Pancreas (tissue), 10 donors: Measurements from ENCODE around the gene TCF7L1. TPM values are rescaled to one million over a fixed set of nuclear protein-coding genes. Genes with fewer than 3 reads are reported as not detected.

Experiments used
- ATAC-seq, 4 donors: fragments of 200-7000 bp; cut with Tn5 transposase; one replicate each; pipeline versions ENCODE4 v1.8.0 to v1.9.1; 2020; ENCODE audit warnings: mild to moderate bottlenecking in 4 of 4, moderate library complexity in 4 of 4
- DNase-seq, 6 donors: peaks; one replicate each; pipeline ENCODE4 v3.0.0-alpha.2; 2020
- FAIRE-seq: peaks from 2 replicates; lab custom pipeline; 2012; peaks lifted over from hg19 to GRCh38; lab: Jason Lieb, UNC
- H3K27ac ChIP-seq, 4 donors: fragments of 200-600 bp; sonication (generic); 1 replicate in 3 of 4; 2 replicates in 1 of 4; pipeline versions ENCODE4 v1.5.0 to v1.8.0; 2020
- H3K27me3 ChIP-seq, 4 donors: fragments of 200-600 bp; one replicate each; pipeline ENCODE4 v1.8.0; 2021
- H3K36me3 ChIP-seq, 3 donors: fragments of 200-600 bp; sonication (generic) in 1 of 3; one replicate each; pipeline versions ENCODE4 v1.5.0 to v1.8.0; 2020 to 2021
- H3K4me1 ChIP-seq, 3 donors: fragments of 200-600 bp; one replicate each; pipeline ENCODE4 v1.8.0; 2021
- H3K4me3 ChIP-seq, 4 donors: fragments of 200-600 bp; sonication (generic) in 2 of 4; one replicate each; pipeline versions ENCODE4 v1.5.0 to v1.8.0; 2020 to 2021
- H3K9me3 ChIP-seq, 4 donors: fragments of 200-600 bp; one replicate each; pipeline ENCODE4 v1.8.0; 2021
- WGBS, 2 donors: extraction: QIAGEN DNeasy Blood & Tissue Kit; methylation state at CpG; one replicate each; pipeline ENCODE4 v1.1.7; 2013; 5-methylcytosine and 5-hydroxymethylcytosine counted together
- intact Hi-C, 3 donors: fragments of 100-400 bp; cut with DNase I; formaldehyde crosslinking; loops; one replicate each; pipeline versions ENCODE4 v1.11.1 to v1.14.2; 2022
- polyA plus RNA-seq, 2 donors: library from polyadenylated mRNA; stranded (reverse); fragments of 200-250 nt; gene quantifications; one replicate each; pipeline ENCODE4 v1.2.3, GENCODE V29; 2013
- total RNA-seq, 6 donors: library from RNA; stranded (reverse); fragmentation: NEBNext Ultra II Directional in 4 of 6; extraction: Animal tissue kit (Norgen Biotek cat#: 25700) in 4 of 6; gene quantifications; one replicate each; pipeline versions ENCODE4 v1.2.1 to v1.2.4, GENCODE V29; 2021 to 2023
- TF ChIP-seq, protein P1 (sequence below), 4 donors: fragments of 200-600 bp; sonication (generic) in 3 of 4; IDR thresholded peaks; one replicate each; pipeline versions ENCODE4 v1.5.0 to v1.8.0; 2021; ENCODE audit warnings: antibody characterized with exemption in 4 of 4
- donor health status: healthy with polysubstance abuse.
- donor health status: DM: no; HTN: no; CAD: no; lungs with moderate emphysema.
- donor health status: DM: no; HTN: no; CAD: no.
- donor health status: control.
- donor health status: control.
- donor health status: Bipolar disorder and iron deficiency.
- donor health status: DM: yes; HTN: yes; CAD: no.
- donor health status: DM: no; HTN: no; CAD: no.
- donor health status: DM: no; HTN: no; CAD: no.
- donor health status: DM: yes; HTN: yes; CAD: no.

Gene TCF7L1
- total and polyA plus RNA-seq, 8 donors: 1.1 to 4.0 (median 1.8) TPM

GRCh38 chr2:85226783-85227182 is 93.6 kb downstream of the TCF7L1 start:
- Histone ChIP-seq H3K36me3 (no peaks in the 10 kb centered on the region), H3K27ac (no peak overlapping the region), H3K4me3 (no peak overlapping the region), H3K27me3 (no peaks in the 10 kb centered on the region), H3K4me1 (no peaks in the 10 kb centered on the region), H3K9me3 (no peaks in the 10 kb centered on the region)
- 93 to 95% methylated on average over 8 of the region's 8 CpGs for WGBS, 2 donors
- FAIRE-seq (no peak), ATAC-seq (no peak), DNase-seq (no peak)
- TF ChIP-seq, protein P1, sequence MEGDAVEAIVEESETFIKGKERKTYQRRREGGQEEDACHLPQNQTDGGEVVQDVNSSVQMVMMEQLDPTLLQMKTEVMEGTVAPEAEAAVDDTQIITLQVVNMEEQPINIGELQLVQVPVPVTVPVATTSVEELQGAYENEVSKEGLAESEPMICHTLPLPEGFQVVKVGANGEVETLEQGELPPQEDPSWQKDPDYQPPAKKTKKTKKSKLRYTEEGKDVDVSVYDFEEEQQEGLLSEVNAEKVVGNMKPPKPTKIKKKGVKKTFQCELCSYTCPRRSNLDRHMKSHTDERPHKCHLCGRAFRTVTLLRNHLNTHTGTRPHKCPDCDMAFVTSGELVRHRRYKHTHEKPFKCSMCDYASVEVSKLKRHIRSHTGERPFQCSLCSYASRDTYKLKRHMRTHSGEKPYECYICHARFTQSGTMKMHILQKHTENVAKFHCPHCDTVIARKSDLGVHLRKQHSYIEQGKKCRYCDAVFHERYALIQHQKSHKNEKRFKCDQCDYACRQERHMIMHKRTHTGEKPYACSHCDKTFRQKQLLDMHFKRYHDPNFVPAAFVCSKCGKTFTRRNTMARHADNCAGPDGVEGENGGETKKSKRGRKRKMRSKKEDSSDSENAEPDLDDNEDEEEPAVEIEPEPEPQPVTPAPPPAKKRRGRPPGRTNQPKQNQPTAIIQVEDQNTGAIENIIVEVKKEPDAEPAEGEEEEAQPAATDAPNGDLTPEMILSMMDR (IDR thresholded peaks at IDR 0.05): no peak
- intact Hi-C loops: no loop called here

- no peak for FAIRE-seq
- no peak overlapping the region for H3K27ac ChIP-seq
Measured at GRCh38 chr2:85230679-85231467, 97.7 kb downstream of the TCF7L1 start.

GRCh38 chr2:85231468-85231805 is 98.2 kb downstream of the TCF7L1 start:
- H3K9me3 ChIP-seq: no peaks in the 10 kb centered on the region
- no peaks in the 10 kb centered on the region for H3K27me3 ChIP-seq
- H3K4me3 ChIP-seq: no peak overlapping the region
- no peaks in the 10 kb centered on the region for H3K4me1 ChIP-seq
- no peak overlapping the region for H3K27ac ChIP-seq
- no peak for FAIRE-seq
- DNase-seq: no peak
- 67 to 74% methylated on average over 6 of the region's 6 CpGs for WGBS, 2 donors
- intact Hi-C loops: no loop called here
- no peak for ATAC-seq
- TF ChIP-seq, protein P1 (IDR thresholded peaks at IDR 0.05): no peak
- no peaks in the 10 kb centered on the region for H3K36me3 ChIP-seq

More at GRCh38 chr2:85230679-85231467, 97.7 kb downstream of the TCF7L1 start:
- no peaks in the 10 kb centered on the region for H3K9me3 ChIP-seq
- DNase-seq: no peak
- no peak overlapping the region for H3K4me3 ChIP-seq
- H3K36me3 ChIP-seq: no peaks in the 10 kb centered on the region
- WGBS, 2 donors: 72 to 77% methylated on average over 10 of the region's 10 CpGs
- TF ChIP-seq, protein P1 (IDR thresholded peaks at IDR 0.05): no peak
- intact Hi-C loops: no loop called here
- ATAC-seq: no peak
- no peaks in the 10 kb centered on the region for H3K4me1 ChIP-seq
- no peaks in the 10 kb centered on the region for H3K27me3 ChIP-seq

DNA sequence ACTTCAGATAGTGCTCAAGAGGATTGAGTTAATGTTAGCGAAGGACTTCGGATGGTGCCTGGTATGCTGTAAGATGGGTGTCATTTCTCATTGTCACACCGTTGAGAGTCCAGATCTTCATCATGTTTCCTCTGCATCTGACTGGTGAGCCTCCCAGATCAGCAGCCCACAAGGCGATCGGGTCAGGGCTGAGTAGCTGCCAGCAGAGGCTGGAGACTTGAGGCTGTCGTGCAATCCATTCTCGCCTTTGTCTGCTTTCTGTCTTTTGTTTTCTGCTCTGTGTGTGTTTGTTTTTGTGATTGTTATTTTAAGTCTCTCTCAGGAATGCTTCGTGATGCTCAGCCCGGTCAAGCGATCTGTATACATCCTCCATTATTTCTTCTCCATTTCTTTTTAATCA is 98.8 kb downstream of the TCF7L1 start:
- FAIRE-seq (no peak), ATAC-seq (no peak), DNase-seq (no peak)
- 79 to 90% methylated on average over 10 of the region's 10 CpGs for WGBS, 2 donors
- Histone ChIP-seq H3K9me3 (no peaks in the 10 kb centered on the region), H3K27me3 (no peaks in the 10 kb centered on the region), H3K27ac (no peak overlapping the region), H3K4me1 (no peaks in the 10 kb centered on the region), H3K4me3 (no peak overlapping the region), H3K36me3 (no peaks in the 10 kb centered on the region)
- intact Hi-C loops: no loop called here
- TF ChIP-seq, protein P1 (IDR thresholded peaks at IDR 0.05): no peak

GRCh38 chr2:85234868-85235267 is 101.7 kb downstream of the TCF7L1 start:
- ATAC-seq: no peak
- no peak for FAIRE-seq
- H3K27ac ChIP-seq: no peak overlapping the region

More at GRCh38 chr2:85234868-85235267, 101.7 kb downstream of the TCF7L1 start:
- Histone ChIP-seq H3K4me3 (no peak overlapping the region), H3K27me3 (no peaks in the 10 kb centered on the region), H3K36me3 (no peaks in the 10 kb centered on the region), H3K4me1 (no peaks in the 10 kb centered on the region), H3K9me3 (no peaks in the 10 kb centered on the region)
- 77 to 91% methylated on average over 2 of the region's 2 CpGs for WGBS, 2 donors
- TF ChIP-seq, protein P1 (IDR thresholded peaks at IDR 0.05): no peak
- DNase-seq: no peak
- intact Hi-C loops: no loop called here
